UCSD-AML1 (cell line): ENCODE data around the gene DAP.
"Not testable (repeated sequence)": the region's sequence is repeated elsewhere in the genome, so short reads cannot be mapped to it uniquely, and the experiment has no call there.

Source experiments
- DNase-seq: peaks from one replicate; lab custom pipeline; 2025; ENCODE audit not compliant: unreplicated experiment; lab: John Stamatoyannopoulos, UW

DAP gene

DNA sequence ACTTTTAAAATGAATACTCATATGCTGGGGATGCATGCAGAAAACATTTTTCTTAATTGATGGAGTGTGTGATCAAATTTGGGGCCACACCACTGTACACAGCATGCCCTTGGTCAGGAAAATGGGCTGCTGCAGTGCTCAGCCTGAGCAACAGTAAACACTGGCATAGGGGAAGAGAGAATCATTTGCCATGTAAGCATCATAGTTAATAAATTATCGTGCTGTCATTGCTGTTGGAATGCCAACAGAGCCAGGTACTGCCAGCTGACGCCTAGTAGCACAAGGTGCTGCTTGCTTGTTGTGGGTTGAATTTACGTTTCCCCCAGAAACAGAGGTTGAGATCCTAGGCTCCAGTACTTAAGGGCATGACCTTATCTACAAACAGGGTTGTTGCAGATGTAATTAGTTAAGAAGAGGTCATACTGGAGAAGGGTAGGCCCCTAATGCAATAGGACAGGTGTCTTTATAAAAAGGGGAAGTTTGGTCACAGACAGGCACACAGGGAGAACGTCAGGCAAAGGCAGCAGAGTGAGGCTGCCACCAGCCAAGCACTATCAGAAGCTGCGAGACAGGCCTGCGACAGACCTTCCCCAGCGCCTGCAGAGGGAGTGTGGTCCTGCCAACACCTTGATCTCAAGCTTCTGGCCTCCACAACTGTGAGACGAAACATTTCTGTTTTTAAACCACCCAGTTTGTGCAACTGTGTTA lies 25.3 kb downstream of the DAP start:
- no peak for DNase-seq

DNA sequence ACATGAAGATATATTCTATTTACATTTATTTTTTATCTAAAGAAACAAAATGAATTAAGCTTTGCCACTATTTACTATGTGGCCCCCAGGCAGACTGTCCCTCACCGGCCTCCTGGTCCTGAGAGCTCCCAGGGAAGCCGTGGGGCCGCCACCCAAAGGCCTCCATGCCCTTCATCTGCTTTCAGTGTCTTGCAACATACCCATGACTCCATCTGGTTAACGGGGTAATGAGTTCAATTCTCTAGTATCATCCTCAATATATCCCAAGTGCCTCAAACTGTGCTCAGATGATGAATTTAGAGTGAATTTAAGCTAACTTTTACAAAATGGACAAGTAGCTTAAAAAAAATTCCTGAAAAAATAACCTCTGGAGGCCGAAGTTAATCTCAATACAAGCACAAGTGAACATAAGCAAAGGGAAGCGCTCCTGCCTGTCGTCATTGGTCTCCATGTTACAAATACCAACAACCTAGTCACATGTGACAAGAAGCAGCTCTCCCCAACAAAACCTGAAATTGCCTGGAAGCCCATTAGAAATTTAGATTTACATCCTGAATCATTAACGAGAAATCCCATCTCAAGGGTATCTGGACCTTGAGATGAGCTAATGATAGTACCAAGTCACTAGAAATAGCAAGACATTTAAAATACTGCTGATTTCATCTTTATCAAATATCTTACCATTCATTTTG lies 26.1 kb downstream of the DAP start:
- no peak for DNase-seq

DNA sequence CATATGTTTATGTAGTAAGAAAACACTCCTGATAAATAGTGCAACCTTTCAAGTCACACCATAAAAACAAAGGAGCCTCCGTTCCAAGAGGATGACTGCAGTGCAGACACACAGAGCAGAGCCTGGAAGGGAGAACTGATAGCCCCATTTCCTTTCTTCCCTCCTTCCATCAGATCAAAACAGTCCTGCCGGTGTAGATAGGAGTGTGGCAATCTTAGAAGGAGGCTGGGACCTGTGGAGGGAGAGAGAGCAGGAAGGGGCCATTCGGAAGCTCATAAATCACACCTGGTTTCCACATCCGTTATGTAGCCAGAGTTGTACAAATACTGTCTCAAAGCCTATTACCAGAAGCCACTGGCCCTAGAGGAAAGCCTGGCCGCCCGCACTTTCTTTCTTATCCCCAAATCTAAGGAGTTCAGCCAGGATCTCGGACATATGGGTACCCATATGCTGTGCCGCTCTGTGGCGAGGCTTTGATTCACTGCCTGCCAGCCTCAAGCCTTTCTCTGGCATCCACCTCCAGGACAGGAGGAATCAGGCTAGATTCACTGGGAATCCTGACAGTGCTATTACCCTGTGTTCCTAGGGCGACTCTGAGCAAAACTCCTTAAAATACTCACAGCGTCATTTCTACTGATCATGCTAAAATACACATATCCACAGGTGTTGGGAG lies 26.9 kb downstream of the DAP start:
- no peak for DNase-seq

DNA sequence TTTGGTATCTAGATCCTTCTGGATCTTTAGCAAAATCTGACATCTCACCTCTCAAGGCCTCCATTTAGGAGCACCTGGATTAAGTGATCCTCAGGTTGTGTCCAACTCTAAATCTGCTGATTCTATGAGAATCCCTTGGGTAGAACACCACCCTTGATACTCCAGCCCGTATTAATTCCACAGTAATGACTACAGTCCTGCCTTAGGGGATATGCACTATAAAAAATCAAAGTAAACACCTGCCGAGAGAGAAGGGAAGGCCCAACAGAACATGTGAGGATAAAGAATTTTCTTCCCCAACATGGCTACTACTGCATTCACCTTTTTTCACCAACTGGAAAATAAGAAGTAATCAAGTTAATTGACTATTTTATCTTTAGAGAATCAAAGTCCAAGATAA lies 27.6 kb downstream of the DAP start:
- DNase-seq: no peak

DNA sequence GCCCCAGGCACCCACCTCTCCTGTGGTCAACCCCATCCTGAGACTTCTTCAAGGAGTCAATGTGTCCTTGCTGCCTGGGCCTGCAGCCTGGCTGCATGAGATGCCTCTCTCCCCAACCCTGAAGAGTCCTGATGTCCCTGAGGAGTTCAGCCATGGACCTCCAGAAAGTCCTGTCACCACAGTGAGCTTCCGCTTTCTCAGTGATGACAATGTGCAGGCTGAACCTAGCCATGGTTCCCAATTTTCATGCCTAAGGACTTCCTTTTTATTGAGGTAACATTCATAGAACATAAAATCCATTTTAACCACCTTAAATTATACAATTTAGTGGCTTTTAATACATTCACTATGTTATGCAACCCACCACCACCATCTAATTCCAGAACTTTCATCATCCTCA lies 29.1 kb downstream of the DAP start:
- no peak for DNase-seq

- DNase-seq: no peak
Observed at GRCh38 chr5:10730043-10730351, 31.0 kb downstream of the DAP start.

- DNase-seq: no peak
Observed at GRCh38 chr5:10729320-10730042, 31.6 kb downstream of the DAP start.

GRCh38 chr5:10728679-10729078 lies 32.4 kb downstream of the DAP start:
- DNase-seq: no peak

DNA sequence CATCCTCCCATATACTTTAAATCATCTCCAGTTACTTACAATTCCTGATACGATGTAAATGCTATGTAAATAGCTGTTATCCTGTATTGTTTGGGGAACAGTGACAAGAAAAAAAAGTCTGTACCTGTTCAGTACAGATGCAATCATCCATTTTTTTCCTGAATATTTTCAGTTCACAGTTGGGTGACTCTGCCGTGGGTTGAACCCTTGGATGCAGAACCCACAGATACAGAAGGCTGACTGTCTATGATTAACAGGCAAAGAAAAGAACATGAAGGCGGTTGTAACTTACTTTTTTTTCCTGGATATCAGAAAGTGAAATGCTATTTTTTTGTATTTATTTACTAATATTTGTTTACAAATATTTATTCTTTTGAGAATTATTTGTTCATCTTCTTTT lies 33.2 kb downstream of the DAP start:
- DNase-seq: no peak

DNA sequence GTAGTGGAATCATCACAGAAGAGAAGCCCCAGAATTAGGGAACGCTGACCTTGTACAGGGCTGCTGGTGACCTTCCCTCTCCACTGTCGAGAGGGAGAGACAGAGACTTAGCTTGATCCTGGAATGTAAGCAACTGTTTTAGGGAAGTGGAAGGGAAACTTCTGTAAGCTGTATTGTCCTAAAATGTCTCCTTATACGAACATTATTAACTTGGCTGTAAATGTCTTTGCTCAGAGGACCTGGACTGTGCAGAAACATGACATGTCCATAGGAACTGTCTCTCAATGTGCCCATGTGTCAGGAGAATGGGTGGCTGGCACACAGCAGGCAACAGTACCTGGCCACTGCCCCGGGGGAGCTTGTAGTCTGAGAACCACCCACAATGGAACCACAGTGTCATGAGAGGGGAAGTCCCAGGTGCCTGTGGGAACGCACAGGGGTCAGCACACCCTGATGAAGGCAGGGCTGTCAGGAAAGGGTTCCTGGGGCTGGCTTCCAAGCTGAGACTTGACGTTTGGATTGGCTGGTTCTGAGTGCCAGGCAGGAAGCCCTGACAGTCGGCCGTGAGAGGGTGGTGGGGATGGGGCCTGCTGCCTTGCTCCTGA lies 34.0 kb downstream of the DAP start:
- no peak for DNase-seq

- no peak for DNase-seq
Observed at GRCh38 chr5:10726179-10726912, 34.7 kb downstream of the DAP start.

GRCh38 chr5:10725636-10726035 lies 35.4 kb downstream of the DAP start:
- DNase-seq: no peak

DNA sequence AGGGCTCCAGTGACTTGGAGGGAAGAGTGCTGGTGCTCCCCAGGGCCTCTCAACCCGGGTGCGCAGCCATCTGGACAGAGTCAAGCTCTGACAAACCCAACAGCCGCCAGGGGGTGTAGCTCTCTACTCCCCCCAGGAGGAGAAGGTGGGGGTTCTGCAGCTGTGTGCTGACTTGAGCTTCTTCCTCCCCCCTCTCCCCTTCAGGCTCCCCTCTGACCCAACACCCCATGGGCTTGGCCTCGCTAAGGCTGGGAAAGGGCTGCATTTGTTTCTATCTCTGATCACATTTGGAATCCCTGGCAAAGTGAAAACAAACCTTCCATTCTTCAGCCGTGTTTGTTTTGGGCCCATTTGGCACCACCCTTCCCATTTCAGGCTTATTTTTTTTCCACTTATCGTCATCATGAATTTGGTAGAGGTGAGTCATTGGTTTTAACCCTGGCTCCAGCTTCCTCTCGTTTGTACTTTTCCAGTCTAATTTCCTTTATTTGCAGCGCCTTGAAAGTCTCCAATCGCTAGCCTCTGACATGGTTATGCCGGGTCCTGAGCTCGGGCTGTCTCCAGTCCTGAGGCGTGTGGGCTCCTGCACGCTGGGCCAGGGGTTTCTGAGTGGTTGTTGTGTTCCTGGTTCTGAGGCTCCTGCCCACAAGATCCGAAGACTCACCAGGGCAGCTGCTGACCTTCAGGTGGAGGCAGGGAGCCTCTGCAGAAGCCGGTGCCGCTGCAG lies 36.1 kb downstream of the DAP start:
- DNase-seq: no peak

DNA sequence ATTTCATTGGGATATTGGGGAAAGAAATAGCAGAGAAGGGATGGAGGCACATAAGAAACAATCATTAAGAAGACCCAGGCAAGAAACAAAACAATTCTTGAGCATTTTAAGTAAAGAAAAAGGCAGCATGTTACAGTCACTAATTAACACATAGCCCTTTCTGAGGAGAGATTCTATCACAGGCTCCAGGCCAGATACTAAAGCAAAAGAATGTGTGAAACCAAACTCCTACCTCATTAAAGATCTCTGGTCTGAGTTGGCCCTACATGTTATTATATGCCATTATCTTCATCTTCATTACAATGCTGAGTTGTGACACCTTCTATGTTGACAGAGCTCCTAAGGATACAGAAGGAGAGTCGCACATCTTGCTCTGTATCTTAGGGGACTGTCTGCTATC lies 37.5 kb downstream of the DAP start:
- no peak for DNase-seq

DNA sequence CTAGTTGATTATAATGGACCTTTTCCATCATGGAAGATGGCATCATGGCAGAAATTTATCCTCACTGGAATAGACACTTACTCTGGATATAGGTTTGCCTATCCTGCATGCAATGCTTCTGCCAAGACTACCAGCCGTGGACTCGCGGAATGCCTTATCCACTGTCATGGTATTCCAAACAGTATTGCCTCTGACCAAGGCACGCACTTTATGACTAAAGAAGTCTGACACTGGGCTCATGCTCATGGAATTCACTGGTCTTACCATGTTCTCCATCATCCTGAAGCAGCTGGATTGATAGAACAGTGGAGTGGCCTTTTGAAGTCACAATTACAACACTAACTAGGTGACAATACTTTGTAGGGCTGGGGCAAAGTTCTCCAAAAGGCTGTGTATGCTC lies 40.3 kb downstream of the DAP start:
- DNase-seq: not testable (repeated sequence)

- DNase-seq: no peak
Observed at GRCh38 chr5:10719965-10720364, 41.1 kb downstream of the DAP start.

DNA sequence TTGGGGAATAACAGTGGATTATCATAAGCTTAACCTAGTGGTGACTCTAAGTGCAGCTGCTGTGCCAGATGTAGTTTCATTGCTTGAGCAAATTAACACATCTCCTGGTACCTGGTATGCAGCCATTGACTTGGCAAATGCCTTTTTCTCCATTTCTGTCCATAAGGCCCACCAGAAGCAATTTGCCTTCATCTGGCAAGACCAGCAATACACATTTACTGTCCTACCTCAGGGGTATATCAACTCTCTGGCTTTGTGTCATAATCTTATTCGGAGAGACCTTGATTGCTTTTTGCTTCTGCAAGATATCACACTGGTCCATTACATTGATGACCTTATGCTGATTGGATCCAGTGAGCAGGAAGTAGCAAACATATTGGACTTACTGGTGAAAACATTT lies 42.4 kb downstream of the DAP start:
- DNase-seq: not testable (repeated sequence)

DNA sequence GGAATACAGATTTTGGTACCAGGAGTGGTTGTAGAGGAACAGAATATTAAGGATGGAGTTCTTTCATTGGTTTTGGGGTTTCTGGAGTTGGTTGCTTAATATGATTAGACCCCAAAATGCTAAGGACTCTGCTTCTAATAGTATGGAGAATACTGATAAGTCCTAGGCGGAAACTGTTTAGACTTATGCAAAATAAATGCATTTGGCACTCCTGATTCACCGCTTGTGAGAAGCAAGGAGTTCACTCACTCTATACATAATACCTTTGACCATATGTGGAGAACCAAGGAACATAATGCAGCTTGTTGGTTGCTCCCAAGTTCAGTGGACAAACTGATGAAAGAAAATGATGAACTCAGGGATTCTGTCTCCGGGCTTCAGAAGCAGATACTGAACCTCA lies 44.2 kb downstream of the DAP start:
- not testable (repeated sequence) for DNase-seq

GRCh38 chr5:10715605-10716290 lies 45.3 kb downstream of the DAP start:
- DNase-seq: no peak
